GM18867 (cell line): Measurements from ENCODE around the gene PPP1R13B.

Source experiments
- ATAC-seq: cut with Tn5 transposase; IDR thresholded peaks from one replicate; pipeline ENCODE4 v1.9.1; 2021; ENCODE audit warnings: mild to moderate bottlenecking, moderate library complexity; ENCODE audit not compliant: unreplicated experiment

Gene PPP1R13B

DNA sequence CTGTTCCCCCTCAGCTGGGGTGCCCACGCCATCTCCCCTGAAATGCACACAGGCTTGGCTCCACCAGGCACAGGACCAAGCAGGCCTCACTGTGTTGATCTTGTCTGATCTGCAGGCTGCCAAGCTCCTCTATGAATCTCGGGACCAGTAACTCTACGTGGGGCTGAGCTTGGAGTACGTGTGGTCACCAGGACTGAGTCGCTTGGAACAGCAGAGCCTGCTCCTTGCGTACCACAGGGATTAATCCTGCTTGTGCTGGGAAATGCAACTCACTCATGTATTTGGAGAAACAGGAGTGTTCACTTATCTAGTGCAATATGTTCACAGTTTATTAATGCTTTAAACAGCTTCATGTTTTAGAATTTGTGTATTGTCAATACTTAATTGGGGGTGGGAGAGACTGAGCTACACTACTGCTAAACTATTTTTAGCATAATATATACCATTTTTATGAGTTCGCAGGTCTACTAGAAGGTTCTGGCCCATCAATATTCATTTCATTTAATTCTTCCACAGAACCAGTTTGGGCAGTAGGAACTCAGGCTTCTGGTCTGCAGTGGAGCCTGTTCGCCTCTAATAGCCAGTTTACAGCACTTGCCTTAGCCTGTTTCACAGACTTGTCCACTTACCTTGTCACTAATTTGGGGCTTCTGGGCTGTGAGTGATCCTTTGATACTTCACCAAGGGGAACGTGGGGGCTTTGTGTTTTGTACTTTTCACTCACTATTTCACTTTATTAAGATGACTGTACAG, 114.3 kb downstream of the PPP1R13B start:
- no peak for ATAC-seq

- no peak for ATAC-seq
Measured at GRCh38 chr14:103731916-103732867, 115.2 kb downstream of the PPP1R13B start.

DNA sequence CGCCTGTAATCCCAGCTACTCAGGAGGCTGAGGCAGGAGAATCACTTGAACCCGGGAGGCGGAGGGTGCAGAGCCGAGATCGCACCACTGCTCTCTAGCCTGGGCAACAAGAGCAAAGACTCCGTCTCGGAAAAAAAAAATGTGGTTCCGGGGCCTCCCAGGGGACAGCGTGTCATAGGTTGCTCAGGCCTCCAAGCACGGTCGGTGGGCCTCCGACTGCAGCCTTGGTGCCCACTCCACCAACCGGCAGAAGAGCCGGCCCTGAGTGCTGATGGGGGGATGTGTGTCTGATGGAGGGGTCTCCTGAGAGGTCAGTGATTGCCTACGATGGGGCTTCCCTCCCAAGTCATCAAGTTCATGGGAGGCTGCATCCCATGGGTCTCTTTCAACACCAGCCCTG, 115.9 kb downstream of the PPP1R13B start:
- ATAC-seq: no peak

DNA sequence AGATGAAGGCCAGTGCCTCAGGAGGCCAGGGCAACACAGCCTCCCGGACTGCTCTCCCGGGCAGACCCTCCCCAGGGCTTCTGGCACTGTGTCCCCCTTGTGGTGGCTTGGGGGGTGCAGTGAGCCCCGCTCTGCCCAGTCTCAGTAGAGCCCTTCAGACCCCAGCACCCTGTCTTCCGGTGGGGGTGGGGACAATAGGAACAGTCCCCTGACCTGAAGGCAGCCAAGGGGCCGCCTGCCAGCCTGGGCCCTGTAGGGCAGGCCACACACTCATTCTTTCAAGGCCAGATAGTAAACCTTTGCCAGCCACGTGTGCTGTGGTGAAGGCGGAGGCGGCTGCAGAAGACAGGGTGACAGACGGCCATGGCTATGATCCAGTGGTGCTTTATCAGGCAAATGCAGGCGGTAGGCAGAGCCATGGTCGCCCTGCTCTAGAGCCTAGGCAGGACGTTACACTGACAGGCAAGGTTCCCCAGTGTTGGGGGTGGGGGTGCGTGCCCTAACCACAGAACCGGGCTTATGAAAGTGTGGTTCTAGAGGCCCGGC, 116.8 kb downstream of the PPP1R13B start:
- ATAC-seq: no peak

DNA sequence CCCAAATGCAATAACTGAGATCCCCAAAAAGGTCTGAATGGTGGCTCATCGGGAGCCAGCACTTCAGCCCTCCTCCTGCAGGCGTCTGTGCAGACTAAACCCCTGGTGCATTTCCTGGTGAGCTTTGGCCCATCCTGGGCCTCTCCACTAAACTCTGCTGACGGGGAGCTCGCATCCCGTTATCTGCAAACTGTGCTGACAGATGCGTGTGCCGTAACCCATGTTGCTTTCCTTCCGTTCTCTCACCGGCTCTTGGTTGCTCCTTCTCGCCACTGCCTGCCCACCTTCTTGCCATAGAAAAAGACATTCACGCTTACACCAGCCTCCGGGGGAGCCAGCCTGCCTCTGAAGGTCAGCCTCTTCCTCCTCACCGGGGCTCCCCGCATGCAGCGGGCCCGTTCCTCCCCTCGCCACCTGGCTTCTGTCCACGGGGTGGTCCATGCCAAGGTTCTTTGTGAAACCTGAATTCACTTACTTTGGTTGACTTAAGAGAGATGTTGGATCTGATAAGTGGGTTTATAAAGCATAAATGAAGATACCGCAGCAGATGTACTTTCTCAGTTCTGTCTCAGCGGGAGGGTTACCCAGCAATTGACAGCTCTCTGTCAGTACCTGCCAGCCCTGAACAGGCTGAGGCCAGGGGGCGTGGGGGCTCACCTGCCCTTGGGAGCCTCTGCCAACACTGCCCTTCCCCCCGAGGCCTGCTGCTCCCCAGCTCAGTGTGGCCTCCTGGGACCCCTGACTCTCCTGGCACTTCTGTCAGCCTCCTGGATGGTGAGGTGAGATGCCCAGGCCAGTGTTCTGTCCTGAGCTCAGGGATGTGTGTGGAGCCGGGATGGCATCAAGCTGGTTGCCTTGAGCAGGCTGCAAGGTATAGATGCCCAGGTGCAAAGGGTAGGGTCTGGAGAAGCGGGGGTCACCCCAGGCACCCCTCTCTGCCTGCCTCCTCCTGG, 117.6 kb downstream of the PPP1R13B start:
- no peak for ATAC-seq

GRCh38 chr14:103728721-103729120, 118.7 kb downstream of the PPP1R13B start:
- ATAC-seq: no peak

- no peak for ATAC-seq
Measured at GRCh38 chr14:103728141-103728540, 119.2 kb downstream of the PPP1R13B start.

DNA sequence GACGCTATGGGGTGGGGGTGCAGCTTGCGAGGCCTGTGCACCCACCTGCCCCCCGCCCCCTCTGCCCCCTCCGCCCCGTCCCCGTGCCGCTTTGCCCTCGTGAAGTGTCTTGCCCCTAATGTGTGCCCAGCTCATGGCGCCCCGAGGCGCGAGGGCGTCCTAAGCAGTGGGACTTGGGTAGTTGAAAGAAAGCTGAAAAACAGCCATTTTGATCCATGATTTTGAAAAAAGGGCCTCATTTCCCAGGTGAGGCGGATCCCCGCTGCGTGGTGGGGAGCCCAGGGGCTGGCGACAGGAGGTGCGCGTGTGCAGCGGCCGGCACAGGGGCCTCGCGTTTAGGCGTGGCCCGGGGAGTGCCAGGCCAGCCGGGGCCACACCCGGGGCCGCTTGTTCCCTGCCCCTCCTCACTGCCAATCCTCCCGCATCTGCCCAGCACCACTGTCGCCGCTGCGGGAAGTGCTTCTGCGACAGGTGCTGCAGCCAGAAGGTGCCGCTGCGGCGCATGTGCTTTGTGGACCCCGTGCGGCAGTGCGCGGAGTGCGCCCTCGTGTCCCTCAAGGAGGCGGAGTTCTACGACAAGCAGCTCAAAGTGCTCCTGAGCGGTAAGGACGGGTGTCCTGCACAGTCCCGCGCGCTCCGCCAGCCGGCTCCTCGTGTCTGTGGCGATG, 119.9 kb downstream of the PPP1R13B start:
- ATAC-seq: no peak

GRCh38 chr14:103726474-103726873, 120.9 kb downstream of the PPP1R13B start:
- ATAC-seq: no peak

DNA sequence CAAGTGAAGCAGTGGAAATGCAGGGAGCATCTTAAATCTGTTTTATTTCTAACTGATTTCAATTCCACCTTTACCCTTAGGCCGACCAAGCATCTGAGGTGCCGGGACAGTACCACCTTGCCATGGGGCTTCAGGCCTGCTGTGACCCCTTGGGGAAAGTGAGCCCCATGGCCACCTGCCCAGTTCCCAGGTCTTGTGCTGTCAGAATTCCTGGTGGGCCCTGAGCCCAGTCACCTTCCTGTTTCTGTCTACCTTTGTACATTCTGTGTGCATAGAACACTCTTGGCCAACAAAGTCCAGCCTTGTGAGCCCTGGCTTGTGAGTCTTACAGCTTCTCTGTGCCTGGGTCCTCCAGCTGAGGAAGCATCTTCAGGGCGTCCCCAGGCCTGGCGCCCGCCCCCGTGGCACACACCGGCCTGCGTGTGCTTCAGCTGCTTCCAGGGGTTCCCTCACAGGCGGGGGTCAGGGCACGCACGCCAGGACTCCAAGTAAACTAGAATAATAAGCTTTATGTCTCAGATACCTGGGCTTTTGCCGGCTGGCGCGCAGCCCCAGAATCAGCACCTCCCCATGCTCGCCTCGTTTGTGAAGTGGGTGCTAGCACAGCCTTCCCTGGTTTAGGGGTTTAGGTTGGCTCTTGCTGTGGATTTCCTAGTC, 121.5 kb downstream of the PPP1R13B start:
- no peak for ATAC-seq

DNA sequence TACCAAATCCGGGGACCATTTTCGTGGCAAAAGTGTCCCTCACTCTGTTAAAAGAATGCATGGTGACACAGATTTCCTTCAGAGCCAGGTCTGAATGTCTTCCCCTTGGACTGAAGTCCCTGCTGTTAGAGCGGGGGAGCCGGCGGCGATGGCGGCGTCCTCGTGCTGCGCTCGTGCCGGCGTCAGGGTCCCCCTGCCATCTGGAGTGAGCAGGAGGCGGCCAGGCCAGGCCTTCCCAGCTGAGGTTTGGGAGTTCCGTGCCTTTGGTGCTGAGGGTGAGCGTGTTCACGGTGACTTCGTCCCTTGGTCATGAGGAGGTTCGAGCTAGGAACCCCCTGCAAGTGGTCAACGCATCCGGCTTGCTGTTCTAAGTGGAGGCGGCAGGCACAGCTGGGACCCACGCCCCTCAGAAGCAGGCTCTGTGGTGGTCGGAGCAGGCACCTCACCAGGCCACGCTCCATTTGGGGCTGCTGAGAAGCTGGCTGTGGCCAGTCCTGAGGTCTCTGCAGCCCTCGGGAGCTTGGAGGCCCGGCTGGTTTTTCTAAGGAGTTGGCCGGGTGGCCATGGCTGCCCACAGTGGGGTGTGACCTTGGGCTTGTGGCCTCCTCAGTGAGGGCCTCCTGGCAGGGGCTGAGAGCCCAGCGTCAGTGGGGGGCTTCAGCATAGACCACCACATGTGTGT, 122.2 kb downstream of the PPP1R13B start:
- no peak for ATAC-seq

GRCh38 chr14:103724116-103724515, 123.3 kb downstream of the PPP1R13B start:
- ATAC-seq: no peak

- no peak for ATAC-seq
Measured at GRCh38 chr14:103723748-103724081, 123.7 kb downstream of the PPP1R13B start.

DNA sequence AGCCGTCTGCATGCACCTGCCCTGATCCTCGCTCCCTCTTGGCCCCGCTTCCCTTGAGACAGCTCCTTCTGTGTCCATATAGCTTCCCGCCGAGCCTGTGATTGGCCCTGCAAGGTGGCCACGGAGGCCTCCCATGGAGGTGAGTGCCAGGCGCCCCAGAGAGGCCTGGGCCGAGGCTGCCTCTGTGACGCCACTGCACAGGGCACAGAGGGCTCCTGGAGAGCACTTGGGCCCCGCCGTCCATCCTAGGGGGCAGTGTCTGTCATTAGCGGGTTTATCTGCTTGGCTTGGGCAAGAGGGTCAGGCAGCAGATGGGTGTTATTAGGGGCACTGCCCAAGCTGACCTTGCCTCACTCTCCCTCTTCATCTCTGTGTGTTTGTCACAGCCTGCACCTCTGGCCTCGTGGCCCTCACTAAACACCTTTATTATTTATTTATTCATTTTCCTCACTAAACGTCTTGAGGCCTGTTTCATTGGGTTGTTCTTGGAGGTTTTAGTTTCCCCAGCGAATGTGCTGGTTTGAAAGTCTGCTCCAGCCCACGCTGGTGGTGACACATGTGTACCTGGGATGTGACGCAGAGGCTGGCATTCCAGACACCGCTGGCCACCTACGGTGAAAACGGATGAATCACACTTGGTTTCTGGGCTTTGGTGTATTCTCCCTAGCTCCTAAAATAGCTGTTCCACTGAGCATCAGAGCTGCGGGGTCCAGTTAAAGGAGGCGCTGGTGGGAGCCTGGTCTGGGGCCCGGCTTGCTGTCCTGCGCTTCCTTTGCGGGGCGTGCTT, 125.8 kb downstream of the PPP1R13B start:
- no peak for ATAC-seq

DNA sequence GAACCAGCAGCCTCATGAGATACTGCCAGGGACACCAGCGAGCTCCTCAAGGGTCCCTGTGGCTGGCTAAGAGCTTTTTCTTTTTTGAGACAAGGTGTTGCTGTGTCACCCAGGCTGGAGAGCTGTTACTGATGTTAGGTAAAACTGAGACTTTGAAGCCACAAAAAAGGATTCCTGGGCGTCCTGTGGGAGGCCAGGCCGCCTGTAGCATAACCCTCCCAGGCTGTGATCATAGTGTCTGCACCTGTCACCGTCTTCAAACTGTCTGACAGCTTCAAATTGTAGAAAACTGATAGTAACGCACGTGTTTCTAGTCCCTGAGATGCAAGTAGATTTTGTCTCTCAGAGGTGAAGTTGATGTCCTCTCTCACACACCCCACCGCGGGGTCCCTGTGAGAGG, 127.6 kb downstream of the PPP1R13B start:
- ATAC-seq: no peak

GRCh38 chr14:103718572-103718971, 128.8 kb downstream of the PPP1R13B start:
- ATAC-seq: no peak

DNA sequence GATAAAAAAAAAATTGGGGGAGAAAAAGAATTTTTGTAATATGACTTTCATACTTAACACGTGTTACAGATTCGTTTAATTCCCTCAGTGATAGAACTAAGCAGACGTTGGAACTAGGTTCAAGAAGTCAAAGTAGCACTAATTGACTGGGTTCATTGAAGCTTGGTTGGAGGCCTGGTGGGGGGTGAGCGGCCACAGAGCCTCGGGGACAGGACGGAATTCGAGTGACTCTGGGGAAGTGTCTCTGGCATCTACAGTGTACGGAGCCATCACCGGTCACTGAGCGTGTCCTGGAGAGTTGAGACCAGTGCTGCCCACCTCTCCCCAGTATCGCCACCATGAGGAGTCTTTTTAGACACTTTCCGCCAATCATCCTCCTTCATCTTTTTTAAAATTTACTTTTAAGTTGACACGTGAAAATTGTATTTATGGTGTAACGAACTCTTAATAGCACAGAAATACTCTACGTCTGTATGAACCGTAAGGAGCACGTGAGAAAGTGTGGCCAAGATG, 130.4 kb downstream of the PPP1R13B start:
- ATAC-seq: no peak
